GM12875 (cell line): ENCODE results near the gene BCAS3.

ENCODE experiments used
- H3K4me3 ChIP-seq: one replicate; pipeline ENCODE4 v1.5.1; 2011; ENCODE audit warnings: low read depth, low read length, control low read depth
- CTCF ChIP-seq: IDR thresholded peaks from 2 replicates; pipeline ENCODE4 v1.5.1; 2011; ENCODE audit warnings: low read depth, mild to moderate bottlenecking, control low read depth, inconsistent platforms, low read length, moderate library complexity, borderline replicate concordance; ENCODE audit not compliant: insufficient read depth

The BCAS3 gene

GRCh38 chr17:61413661-61414126, 736.0 kb downstream of the BCAS3 start:
- no peak for TF ChIP-seq CTCF
- H3K4me3 ChIP-seq: no peak overlapping the region

GRCh38 chr17:61414141-61414935, 736.7 kb downstream of the BCAS3 start:
- no peak overlapping the region for H3K4me3 ChIP-seq
- TF ChIP-seq CTCF: no peak

GRCh38 chr17:61414936-61415251, 737.2 kb downstream of the BCAS3 start:
- no peak for TF ChIP-seq CTCF
- no peak overlapping the region for H3K4me3 ChIP-seq

- TF ChIP-seq CTCF: no peak
- no peak overlapping the region for H3K4me3 ChIP-seq
Measured at GRCh38 chr17:61415374-61416210, 737.9 kb downstream of the BCAS3 start.

- H3K4me3 ChIP-seq: no peak overlapping the region
- no peak for TF ChIP-seq CTCF
Measured at GRCh38 chr17:61416211-61416539, 738.5 kb downstream of the BCAS3 start.

GRCh38 chr17:61416540-61417363, 739.1 kb downstream of the BCAS3 start:
- H3K4me3 ChIP-seq: no peak overlapping the region
- TF ChIP-seq CTCF: peak; percentile 96
